Lung (tissue), 12 donors: ENCODE results near the gene PRKD1. TPM values are rescaled to one million over a fixed set of nuclear protein-coding genes. Genes with fewer than 3 reads are reported as not detected.

ENCODE experiments used
- ATAC-seq: fragments of 200-7000 bp; cut with Tn5 transposase; one replicate; pipeline ENCODE4 v1.9.1; 2020; ENCODE audit warnings: moderate number of reproducible peaks; ENCODE audit not compliant: insufficient read depth, low FRiP score
- DNase-seq, 3 donors: peaks; one replicate each; pipeline ENCODE4 v3.0.0-alpha.2; 2013 to 2017
- H3K27ac ChIP-seq, 2 donors: one replicate each; pipeline ENCODE4 v1.5.1; 2013; ENCODE audit warnings: mild to moderate bottlenecking in 2 of 2, moderate library complexity in 2 of 2, control low read depth in 1 of 2, inconsistent platforms in 1 of 2, low read depth in 1 of 2, low read length in 1 of 2
- H3K27me3 ChIP-seq, 3 donors: one replicate each; pipeline ENCODE4 v1.5.1; 2013; ENCODE audit warnings: low read length in 2 of 3; ENCODE audit not compliant: control insufficient read depth in 3 of 3, insufficient read depth in 3 of 3
- H3K36me3 ChIP-seq, 4 donors: one replicate each; pipeline ENCODE4 v1.5.1; 2013; ENCODE audit warnings: low read length in 4 of 4, mild to moderate bottlenecking in 1 of 4, moderate library complexity in 1 of 4; ENCODE audit not compliant: control insufficient read depth in 4 of 4, insufficient read depth in 4 of 4
- H3K4me1 ChIP-seq, 5 donors: one replicate each; pipeline ENCODE4 v1.5.1; 2013; ENCODE audit warnings: low read length in 5 of 5, mild to moderate bottlenecking in 2 of 5, moderate library complexity in 1 of 5; ENCODE audit not compliant: control insufficient read depth in 5 of 5, insufficient read depth in 5 of 5
- H3K4me3 ChIP-seq: one replicate; pipeline ENCODE4 v1.5.1; 2013; ENCODE audit warnings: mild to moderate bottlenecking, control low read depth, moderate library complexity
- H3K9ac ChIP-seq, 2 donors: one replicate each; pipeline ENCODE4 v1.5.1; 2013; ENCODE audit warnings: low read length in 2 of 2, control low read depth in 1 of 2; ENCODE audit not compliant: insufficient read depth in 1 of 2
- H3K9me3 ChIP-seq, 4 donors: one replicate each; pipeline ENCODE4 v1.5.1; 2013; ENCODE audit warnings: low read length in 3 of 4, mild to moderate bottlenecking in 1 of 4, moderate library complexity in 1 of 4; ENCODE audit not compliant: control insufficient read depth in 4 of 4, insufficient read depth in 3 of 4
- WGBS, 2 donors: extraction: QIAGEN DNeasy Blood & Tissue Kit; methylation state at CpG; one replicate each; pipeline ENCODE4 v1.1.7; 2013; 5-methylcytosine and 5-hydroxymethylcytosine counted together
- polyA plus RNA-seq, 2 donors: library from polyadenylated mRNA; stranded (reverse); fragments of 200-250 nt; gene quantifications; one replicate each; pipeline ENCODE4 v1.2.1, GENCODE V29; 2013
- total RNA-seq, 2 donors: library from RNA; depleted of rRNA in 1 of 2; stranded (reverse); fragments of >200 nt in 1 of 2; gene quantifications; one replicate each; pipeline ENCODE4 v1.2.1, GENCODE V29; 2014 to 2021
- TF ChIP-seq, protein P1 (sequence below): IDR thresholded peaks from 2 replicates; pipeline ENCODE4 v1.5.1; 2012; ENCODE audit warnings: mild to moderate bottlenecking; ENCODE audit errors: control extremely low read depth, extremely low read depth
- donor health status: control.
- donor health status: control.
- donor health status: Bipolar disorder and iron deficiency.
- donor health status: healthy.
- donor health status: DM: yes; HTN: yes; CAD: no.

PRKD1 gene
- total and polyA plus RNA-seq, 4 donors, result 4.0 to 20.9 (median 11.2) TPM

DNA sequence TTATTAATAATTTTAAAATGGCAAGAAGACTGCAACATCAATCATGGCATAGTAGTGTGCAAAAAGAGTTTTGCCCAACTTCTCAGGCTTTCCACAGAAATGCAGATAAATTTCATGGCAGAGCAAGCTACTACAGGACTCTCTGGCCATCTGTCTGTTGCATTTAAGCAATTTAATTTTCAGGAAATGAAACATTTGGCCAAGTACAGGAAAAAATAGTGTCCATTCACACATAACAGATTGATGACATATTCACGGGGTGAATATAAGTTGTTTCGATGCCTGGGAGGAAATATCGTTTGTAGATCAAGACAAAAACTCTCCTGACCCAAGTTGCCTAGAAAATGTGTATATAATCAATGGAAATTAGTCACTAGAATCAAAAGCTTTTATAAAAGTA, 324.0 kb downstream of the PRKD1 start:
- Histone ChIP-seq H3K27ac (no peak overlapping the region), H3K36me3 (peaks cover 0 to 2% (median 0%) of the 10 kb centered on the region in 4 donors), H3K9me3 (no peaks in the 10 kb centered on the region), H3K27me3 (no peaks in the 10 kb centered on the region), H3K9ac (no peak overlapping the region), H3K4me1 (no peaks in the 10 kb centered on the region), H3K4me3 (no peak overlapping the region)
- no peak for ATAC-seq
- no peak for DNase-seq
- WGBS, 2 donors, result 82 to 84% methylated on average over 3 of the region's 3 CpGs
- TF ChIP-seq, protein P1, sequence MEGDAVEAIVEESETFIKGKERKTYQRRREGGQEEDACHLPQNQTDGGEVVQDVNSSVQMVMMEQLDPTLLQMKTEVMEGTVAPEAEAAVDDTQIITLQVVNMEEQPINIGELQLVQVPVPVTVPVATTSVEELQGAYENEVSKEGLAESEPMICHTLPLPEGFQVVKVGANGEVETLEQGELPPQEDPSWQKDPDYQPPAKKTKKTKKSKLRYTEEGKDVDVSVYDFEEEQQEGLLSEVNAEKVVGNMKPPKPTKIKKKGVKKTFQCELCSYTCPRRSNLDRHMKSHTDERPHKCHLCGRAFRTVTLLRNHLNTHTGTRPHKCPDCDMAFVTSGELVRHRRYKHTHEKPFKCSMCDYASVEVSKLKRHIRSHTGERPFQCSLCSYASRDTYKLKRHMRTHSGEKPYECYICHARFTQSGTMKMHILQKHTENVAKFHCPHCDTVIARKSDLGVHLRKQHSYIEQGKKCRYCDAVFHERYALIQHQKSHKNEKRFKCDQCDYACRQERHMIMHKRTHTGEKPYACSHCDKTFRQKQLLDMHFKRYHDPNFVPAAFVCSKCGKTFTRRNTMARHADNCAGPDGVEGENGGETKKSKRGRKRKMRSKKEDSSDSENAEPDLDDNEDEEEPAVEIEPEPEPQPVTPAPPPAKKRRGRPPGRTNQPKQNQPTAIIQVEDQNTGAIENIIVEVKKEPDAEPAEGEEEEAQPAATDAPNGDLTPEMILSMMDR, result no peak

DNA sequence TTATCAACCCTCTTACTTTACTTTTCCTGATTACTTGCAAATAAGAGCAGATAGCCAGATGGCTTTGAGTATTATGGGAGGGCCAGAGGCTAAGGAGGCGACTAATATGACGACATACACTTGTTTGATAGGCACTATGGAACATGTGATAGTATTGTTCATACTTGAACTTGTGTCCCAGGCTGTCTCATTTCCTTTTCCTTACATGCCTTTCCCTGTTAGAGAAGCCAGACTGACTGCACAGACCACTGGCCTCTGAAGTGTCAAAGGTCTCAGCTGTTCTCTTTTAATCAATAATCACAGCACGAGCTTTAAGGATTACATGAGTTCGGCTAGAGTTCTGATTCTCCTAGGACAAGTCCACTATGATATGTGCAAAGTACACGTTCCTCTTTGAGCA, 326.0 kb downstream of the PRKD1 start:
- peaks cover 0 to 4% (median under 1%) of the 10 kb centered on the region in 4 donors for H3K36me3 ChIP-seq
- no peaks in the 10 kb centered on the region for H3K27me3 ChIP-seq
- 88 to 91% methylated on average over 5 of the region's 5 CpGs for WGBS, 2 donors
- no peak overlapping the region for H3K9ac ChIP-seq
- ATAC-seq, result no peak
- TF ChIP-seq, protein P1, result no peak
- H3K4me1 ChIP-seq, result no peaks in the 10 kb centered on the region
- H3K4me3 ChIP-seq, result no peak overlapping the region
- H3K9me3 ChIP-seq, result no peaks in the 10 kb centered on the region
- no peak for DNase-seq
- no peak overlapping the region for H3K27ac ChIP-seq

DNA sequence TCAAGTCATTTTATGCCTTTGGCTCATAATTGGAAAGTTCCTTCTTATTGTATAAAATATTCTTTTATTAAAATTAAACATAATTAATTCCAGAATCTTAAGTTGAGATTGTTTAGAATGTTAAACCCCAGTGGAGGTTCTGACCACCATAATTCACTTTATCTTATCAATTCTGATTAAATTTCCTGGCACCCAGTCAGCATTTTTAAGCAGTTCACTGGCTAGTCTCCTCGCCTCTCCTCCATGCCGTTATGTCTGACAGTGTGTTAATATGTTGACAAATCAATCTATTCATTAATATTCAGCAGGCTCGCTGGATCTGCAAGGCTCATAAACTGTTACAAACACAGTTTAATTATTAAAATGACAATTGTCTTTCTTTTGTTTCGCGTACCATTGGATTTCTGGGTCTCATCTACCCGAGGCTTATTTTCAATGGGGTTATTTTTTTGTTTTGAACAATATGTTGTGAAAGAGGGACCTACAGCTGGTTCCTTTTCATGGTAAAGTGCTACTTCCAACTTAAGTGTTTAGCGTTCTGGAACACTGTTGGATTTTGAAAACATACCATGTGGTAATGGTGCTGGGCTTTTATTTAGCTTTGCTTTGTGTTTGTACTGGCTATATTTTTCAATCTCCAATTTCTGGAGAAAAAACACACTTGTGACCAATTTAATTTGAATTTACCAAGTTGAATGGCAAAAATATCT, 339.7 kb downstream of the PRKD1 start:
- Histone ChIP-seq H3K27me3 (no peaks in the 10 kb centered on the region), H3K4me3 (no peak overlapping the region), H3K9me3 (no peaks in the 10 kb centered on the region), H3K36me3 (no peaks in the 10 kb centered on the region), H3K9ac (no peak overlapping the region), H3K4me1 (peaks cover 0 to 30% (median 7%) of the 10 kb centered on the region in 5 donors), H3K27ac (no peak overlapping the region)
- ATAC-seq, result no peak
- 80 to 82% methylated on average over 7 of the region's 7 CpGs for WGBS, 2 donors
- peak in 2 of 3 donors; percentile 71 to 83 for DNase-seq
- TF ChIP-seq, protein P1, result no peak

DNA sequence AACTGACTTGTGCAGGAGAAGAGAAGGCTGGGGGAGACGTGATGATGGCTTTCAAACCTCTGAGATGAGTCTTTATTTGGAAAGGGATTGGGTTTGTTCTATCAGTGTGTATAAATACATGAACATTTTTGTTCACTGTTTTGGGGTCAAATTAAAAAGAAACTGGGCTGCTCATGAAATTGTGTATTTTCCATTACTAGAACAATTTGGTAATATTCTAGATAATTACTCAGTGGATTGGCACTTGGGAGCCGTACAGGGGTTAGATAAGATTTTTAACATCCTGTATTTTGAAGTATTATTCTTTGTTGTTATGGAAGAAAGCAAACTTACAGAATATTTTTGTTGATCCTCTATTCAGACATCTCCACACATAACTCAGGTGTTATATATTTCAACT, 340.6 kb downstream of the PRKD1 start:
- no peaks in the 10 kb centered on the region for H3K27me3 ChIP-seq
- TF ChIP-seq, protein P1, result no peak
- H3K27ac ChIP-seq, result peak overlapping the region in 1 of 2 donors; percentile 13
- H3K4me3 ChIP-seq, result no peak overlapping the region
- peaks cover 0 to 30% (median 7%) of the 10 kb centered on the region in 5 donors for H3K4me1 ChIP-seq
- 62 to 78% methylated on average over 2 of the region's 2 CpGs for WGBS, 2 donors
- DNase-seq, result no peak
- no peaks in the 10 kb centered on the region for H3K36me3 ChIP-seq
- no peak for ATAC-seq
- H3K9me3 ChIP-seq, result no peaks in the 10 kb centered on the region
- H3K9ac ChIP-seq, result no peak overlapping the region
